ENCODE results near the gene MAP3K8.

- TF ChIP-seq CTCF (IDR thresholded peaks at IDR 0.05) (no peak), REST (IDR thresholded peaks at IDR 0.05; ENCODE audit: insufficient read depth in 1 of 2, low read depth in 2 of 2, low read length in 1 of 2) (no peak), POLR2AphosphoS5 (IDR thresholded peaks at IDR 0.05; ENCODE audit: low read depth, low read length) (no peak), SIN3A (IDR thresholded peaks at IDR 0.05; ENCODE audit: borderline replicate concordance, insufficient read depth, low read depth, low read length) (no peak)
These were observed 26.1 kb downstream of the MAP3K8 start for GRCh38 chr10:30460121-30460520.

All from Panc1 (cell line).